Activated CD4-positive, alpha-beta memory T cell treated with anti-CD3 and anti-CD28 coated beads, Interleukin-2, amount 10 ng/mL, durations not matched to agents 7 days and 5 days (primary cell): Measurements from ENCODE around the gene TLX2. TPM values are rescaled to one million over a fixed set of nuclear protein-coding genes. Genes with fewer than 3 reads are reported as not detected.
A peak's percentile ranks its signal among the peaks of the same experiment; 100 is the strongest.

Experiments
- CTCF ChIA-PET: fragments of 350-600 bp; sonication (Branson Sonifier 250); formaldehyde crosslinking; loops from one replicate; lab custom pipeline; 2021; ENCODE audit warnings: antibody characterized with exemption, inconsistent platforms; lab: Charles Lee
- POLR2A ChIA-PET: fragments of 350-600 bp; sonication (Branson Sonifier 250); formaldehyde crosslinking; loops from one replicate; lab custom pipeline; 2021; ENCODE audit warnings: antibody characterized with exemption; lab: Charles Lee
- DNase-seq: peaks from one replicate; pipeline ENCODE4 v3.0.0-alpha.2; 2020
- H3K27ac Mint-ChIP-seq: one replicate; pipeline ENCODE4 v1.8.0; 2021; ENCODE audit warnings: mild to moderate bottlenecking, mixed read lengths
- H3K27me3 Mint-ChIP-seq: one replicate; pipeline ENCODE4 v1.8.0; 2021; ENCODE audit warnings: mixed read lengths
- H3K36me3 Mint-ChIP-seq: one replicate; pipeline ENCODE4 v1.8.0; 2021; ENCODE audit warnings: low read depth, mixed read lengths
- H3K4me1 Mint-ChIP-seq: one replicate; pipeline ENCODE4 v1.8.0; 2021; ENCODE audit warnings: mixed read lengths
- H3K4me3 Mint-ChIP-seq: one replicate; pipeline ENCODE4 v1.8.0; 2021; ENCODE audit warnings: mild to moderate bottlenecking, mixed read lengths
- H3K9me3 Mint-ChIP-seq: one replicate; pipeline ENCODE4 v1.8.0; 2021; ENCODE audit warnings: mixed read lengths
- total RNA-seq, 2 experiments: library from RNA; stranded (reverse); gene quantifications; one replicate each; pipeline ENCODE4 v1.2.3, GENCODE V29; 2021

The TLX2 gene
- total RNA-seq, 2 experiments from 2014 or later, result 2.6 to 3.3 TPM

GRCh38 chr2:74529357-74530238 is 15.3 kb downstream of the TLX2 start, which contains the start of the genes AUP1 and HTRA2:
Gene AUP1, minus strand, starts transcription at chr2:74529706. Its CDS starts 77 bp downstream, at chr2:74529629.
Gene HTRA2, plus strand, starts transcription at chr2:74529933. Its CDS starts 74 bp downstream, at chr2:74530007.
- no peaks in the 10 kb centered on the region for H3K9me3 Mint-ChIP-seq
- POLR2A ChIA-PET, result interaction anchor here (0.6 to 6.5 kb wide), 27 partner anchors 9 to 792 kb away, joined by 3 to 66 read pairs (median 6); partner anchors contain the start of genes C2orf81, CCDC142, DOK1 and HK2
- H3K27me3 Mint-ChIP-seq, result no peaks in the 10 kb centered on the region
- H3K36me3 Mint-ChIP-seq, result peaks cover 60% of the 10 kb centered on the region
- peak within 1 kb of the TSS; percentile 97 for H3K4me3 Mint-ChIP-seq
- CTCF ChIA-PET, result interaction anchor here (0.6 to 7.1 kb wide), 11 partner anchors 10 to 138 kb away, joined by 3 to 109 read pairs (median 4); partner anchors contain the start of genes CCDC142, INO80B, MRPL53 and TTC31
- H3K27ac Mint-ChIP-seq, result peak within 1 kb of the TSS; percentile 96
- H3K4me1 Mint-ChIP-seq, result peaks cover 55% of the 10 kb centered on the region
- peak; percentile 95 for DNase-seq

- peaks cover 57% of the 10 kb centered on the region for H3K36me3 Mint-ChIP-seq
- POLR2A ChIA-PET, result interaction anchor here (0.8 to 6.5 kb wide), 30 partner anchors 8 to 793 kb away, joined by 3 to 66 read pairs (median 6); partner anchors contain the start of genes C2orf81, CCDC142, DGUOK and DOK1
These were observed 16.3 kb downstream of the TLX2 start for GRCh38 chr2:74530239-74531187.

GRCh38 chr2:74531666-74532065 is 17.4 kb downstream of the TLX2 start:
- Mint-ChIP-seq H3K4me3 (peak overlapping the region; percentile 97), H3K36me3 (peaks cover 46% of the 10 kb centered on the region), H3K27me3 (no peaks in the 10 kb centered on the region), H3K4me1 (peaks cover 45% of the 10 kb centered on the region), H3K27ac (peak overlapping the region; percentile 96), H3K9me3 (no peaks in the 10 kb centered on the region)
- DNase-seq, result no peak
- ChIA-PET POLR2A (interaction anchor here (0.9 to 6.5 kb wide), 20 partner anchors 8 to 605 kb away, joined by 3 to 66 read pairs (median 6); partner anchors contain the start of genes C2orf81, CCDC142, DGUOK and DOK1), CTCF (interaction anchor here (0.6 to 7.1 kb wide), 28 partner anchors 14 to 794 kb away, joined by 3 to 109 read pairs (median 5); partner anchors contain the start of genes C2orf81, CCDC142, INO80B and LBX2)

More at GRCh38 chr2:74530239-74531187, 16.3 kb downstream of the TLX2 start:
- CTCF ChIA-PET, result interaction anchor here (0.7 to 7.1 kb wide), 23 partner anchors 11 to 793 kb away, joined by 3 to 109 read pairs (median 4); partner anchors contain the start of genes CCDC142, INO80B, MOGS and MRPL53
- Mint-ChIP-seq H3K4me3 (peak overlapping the region; percentile 97), H3K27ac (peak overlapping the region; percentile 96), H3K27me3 (no peaks in the 10 kb centered on the region), H3K9me3 (no peaks in the 10 kb centered on the region), H3K4me1 (peaks cover 55% of the 10 kb centered on the region)
- DNase-seq, result peak; percentile 63

- H3K4me1 Mint-ChIP-seq, result peaks cover 39% of the 10 kb centered on the region
- POLR2A ChIA-PET, result interaction anchor here (0.9 to 6.5 kb wide), 13 partner anchors 9 to 77 kb away, joined by 3 to 66 read pairs (median 27); partner anchors contain the start of genes CCDC142, DOK1, INO80B and LBX2
- peaks cover 4% of the 10 kb centered on the region for H3K27me3 Mint-ChIP-seq
- H3K4me3 Mint-ChIP-seq, result peak overlapping the region; percentile 27
- peaks cover 41% of the 10 kb centered on the region for H3K36me3 Mint-ChIP-seq
- CTCF ChIA-PET, result interaction anchor here (0.6 to 7.1 kb wide), 25 partner anchors 13 to 705 kb away, joined by 3 to 109 read pairs (median 5); partner anchors contain the start of genes C2orf81, CCDC142, INO80B and LBX2
- H3K27ac Mint-ChIP-seq, result peak overlapping the region; percentile 62
- DNase-seq, result no peak
- H3K9me3 Mint-ChIP-seq, result no peaks in the 10 kb centered on the region
These were observed 18.0 kb downstream of the TLX2 start for GRCh38 chr2:74532222-74532621.

- Mint-ChIP-seq H3K27ac (no peak overlapping the region), H3K4me1 (peaks cover 27% of the 10 kb centered on the region), H3K36me3 (peaks cover 28% of the 10 kb centered on the region), H3K27me3 (peaks cover 16% of the 10 kb centered on the region), H3K9me3 (no peaks in the 10 kb centered on the region), H3K4me3 (no peak overlapping the region)
- ChIA-PET CTCF (interaction anchor here (1.2 to 7.1 kb wide), 6 partner anchors 12 to 75 kb away, joined by 3 to 109 read pairs (median 18); partner anchors contain the start of genes CCDC142, MRPL53, TTC31 and WBP1), POLR2A (interaction anchor here (1.0 to 6.5 kb wide), 5 partner anchors 11 to 79 kb away, joined by 3 to 64 read pairs (median 52); partner anchors contain the start of genes INO80B, LBX2, PCGF1 and TLX2)
- DNase-seq, result no peak
These were observed 19.2 kb downstream of the TLX2 start for GRCh38 chr2:74533464-74533863.

- Mint-ChIP-seq H3K4me3 (no peak overlapping the region), H3K9me3 (no peaks in the 10 kb centered on the region), H3K27ac (no peak overlapping the region), H3K36me3 (peaks cover 22% of the 10 kb centered on the region), H3K27me3 (peaks cover 24% of the 10 kb centered on the region), H3K4me1 (peaks cover 29% of the 10 kb centered on the region)
- no peak for DNase-seq
- ChIA-PET CTCF (interaction anchor here (7.1 kb wide), 1 partner anchor 54 kb away, joined by 109 read pairs; no protein-coding TSS in a partner anchor), POLR2A (interaction anchor here (1.9 kb wide), 1 partner anchor 51 kb away, joined by 6 read pairs; no protein-coding TSS in a partner anchor)
These were observed 20.2 kb downstream of the TLX2 start for GRCh38 chr2:74534411-74534810.

- no peak overlapping the region for H3K4me3 Mint-ChIP-seq
- ChIA-PET CTCF (interaction anchor here (7.1 kb wide), 1 partner anchor 53 kb away, joined by 109 read pairs; no protein-coding TSS in a partner anchor), POLR2A (interaction anchor here (1.9 kb wide), 1 partner anchor 50 kb away, joined by 6 read pairs; no protein-coding TSS in a partner anchor)
- DNase-seq, result no peak
- no peak overlapping the region for H3K27ac Mint-ChIP-seq
- peaks cover 31% of the 10 kb centered on the region for H3K4me1 Mint-ChIP-seq
- H3K36me3 Mint-ChIP-seq, result peaks cover 20% of the 10 kb centered on the region
- no peaks in the 10 kb centered on the region for H3K9me3 Mint-ChIP-seq
- H3K27me3 Mint-ChIP-seq, result peaks cover 24% of the 10 kb centered on the region
These were observed 21.3 kb downstream of the TLX2 start for GRCh38 chr2:74535440-74535965.

- CTCF ChIA-PET, result no interaction called here
- POLR2A ChIA-PET, result interaction anchor here (1.9 kb wide), 1 partner anchor 49 kb away, joined by 6 read pairs; no protein-coding TSS in a partner anchor
- H3K9me3 Mint-ChIP-seq, result no peaks in the 10 kb centered on the region
- peaks cover 14% of the 10 kb centered on the region for H3K36me3 Mint-ChIP-seq
- no peak overlapping the region for H3K27ac Mint-ChIP-seq
- H3K4me3 Mint-ChIP-seq, result no peak overlapping the region
- DNase-seq, result no peak
- peaks cover 27% of the 10 kb centered on the region for H3K27me3 Mint-ChIP-seq
- peaks cover 22% of the 10 kb centered on the region for H3K4me1 Mint-ChIP-seq
These were observed 22.1 kb downstream of the TLX2 start for GRCh38 chr2:74536166-74536950.

GRCh38 chr2:74537140-74537539 is 22.9 kb downstream of the TLX2 start:
- peaks cover 28% of the 10 kb centered on the region for H3K27me3 Mint-ChIP-seq
- H3K27ac Mint-ChIP-seq, result no peak overlapping the region
- no peak overlapping the region for H3K4me3 Mint-ChIP-seq
- peaks cover 11% of the 10 kb centered on the region for H3K36me3 Mint-ChIP-seq
- no peak for DNase-seq
- ChIA-PET POLR2A (no interaction called here), CTCF (no interaction called here)
- peaks cover 14% of the 10 kb centered on the region for H3K4me1 Mint-ChIP-seq
- no peaks in the 10 kb centered on the region for H3K9me3 Mint-ChIP-seq

GRCh38 chr2:74538881-74539339 is 24.7 kb downstream of the TLX2 start:
- DNase-seq, result no peak
- no peaks in the 10 kb centered on the region for H3K36me3 Mint-ChIP-seq
- H3K9me3 Mint-ChIP-seq, result no peaks in the 10 kb centered on the region
- H3K27me3 Mint-ChIP-seq, result peaks cover 35% of the 10 kb centered on the region
- H3K4me1 Mint-ChIP-seq, result peaks cover 12% of the 10 kb centered on the region
- POLR2A ChIA-PET, result interaction anchor here (1.1 to 2.5 kb wide), 2 partner anchors 8 to 10 kb away, joined by 3 to 6 read pairs; partner anchors contain the start of genes AUP1 and HTRA2
- CTCF ChIA-PET, result interaction anchor here (1.0 kb wide), 1 partner anchor 285 kb away, joined by 3 read pairs; no protein-coding TSS in a partner anchor
- H3K27ac Mint-ChIP-seq, result no peak overlapping the region
- H3K4me3 Mint-ChIP-seq, result no peak overlapping the region
